MCF 10A (cell line): Measurements from ENCODE around the gene SMARCD1. TPM values are rescaled to one million over a fixed set of nuclear protein-coding genes. Genes with fewer than 3 reads are reported as not detected.

Source experiments
- BruUV-seq: library from RNA; stranded (reverse); fragments of 400-500 nt; replicated peaks from 2 replicates; lab custom pipeline; 2021; lab: Mats Ljungman, UMichigan
- CTCF ChIA-PET: fragments of 300-600 bp; sonication (Branson Sonifier 250); formaldehyde crosslinking; extraction: SDS; loops from one replicate; lab custom pipeline; 2021; ENCODE audit warnings: antibody characterized with exemption, inconsistent platforms; lab: Yijun Ruan, JAX
- POLR2A ChIA-PET: fragments of 300-600, 350-650 bp; sonication (Branson Sonifier 250); formaldehyde crosslinking; extraction: SDS; loops from one replicate; lab custom pipeline; 2020; ENCODE audit warnings: antibody characterized with exemption, inconsistent platforms; lab: Yijun Ruan, JAX
- DNase-seq: peaks from one replicate; pipeline ENCODE4 v3.0.0-alpha.2; 2018; ENCODE audit not compliant: unreplicated experiment
- H3K27ac Mint-ChIP-seq: one replicate; pipeline ENCODE4 v1.8.0; 2022; ENCODE audit warnings: mild to moderate bottlenecking, low read depth, mixed read lengths; ENCODE audit not compliant: unreplicated experiment
- H3K27me3 Mint-ChIP-seq: one replicate; pipeline ENCODE4 v1.8.0; 2022; ENCODE audit warnings: mixed read lengths; ENCODE audit not compliant: insufficient read depth, unreplicated experiment
- H3K36me3 Mint-ChIP-seq: one replicate; pipeline ENCODE4 v1.8.0; 2022; ENCODE audit warnings: mild to moderate bottlenecking, moderate library complexity, mixed read lengths; ENCODE audit not compliant: insufficient read depth, unreplicated experiment
- H3K4me1 Mint-ChIP-seq: one replicate; pipeline ENCODE4 v1.8.0; 2022; ENCODE audit warnings: mixed read lengths; ENCODE audit not compliant: insufficient read depth, unreplicated experiment
- H3K4me3 Mint-ChIP-seq: one replicate; pipeline ENCODE4 v1.8.0; 2022; ENCODE audit warnings: mild to moderate bottlenecking, moderate library complexity, mixed read lengths; ENCODE audit not compliant: unreplicated experiment
- H3K9me3 Mint-ChIP-seq: one replicate; pipeline ENCODE4 v1.8.0; 2022; ENCODE audit warnings: mixed read lengths; ENCODE audit not compliant: unreplicated experiment
- CTCF ChIP-seq: fragments of 200-600 bp; IDR thresholded peaks from one replicate; pipeline ENCODE4 v1.8.0; 2022; ENCODE audit warnings: antibody characterized with exemption, mild to moderate bottlenecking; ENCODE audit not compliant: unreplicated experiment
- intact Hi-C: fragments of 100-400 bp; cut with micrococcal nuclease; formaldehyde crosslinking; loops from 2 replicates; pipeline ENCODE4 v1.14.1; 2022
- total RNA-seq: library from RNA; stranded (reverse); gene quantifications from 2 replicates; pipeline ENCODE4 v1.2.3, GENCODE V29; 2022

The SMARCD1 gene
- total RNA-seq, 1 experiment from 2014 or later: 58.7 TPM

- H3K4me1 Mint-ChIP-seq: peaks cover 4% of the 10 kb centered on the region
- BruUV-seq: no TSS peak
- H3K27ac Mint-ChIP-seq: peak overlapping the region; percentile 46
- no peak for TF ChIP-seq CTCF
- POLR2A ChIA-PET: interaction anchor here (0.6 to 3.3 kb wide), 4 partner anchors 9 to 18 kb away, joined by 3 to 24 read pairs (median 5); partner anchors contain the start of gene COX14
- no peak for DNase-seq
- intact Hi-C loops: no loop called here
- CTCF ChIA-PET: interaction anchor here (0.6 to 4.4 kb wide), 5 partner anchors 17 to 296 kb away, joined by 3 to 48 read pairs (median 4); partner anchors contain the start of gene COX14
- no peaks in the 10 kb centered on the region for H3K27me3 Mint-ChIP-seq
- H3K4me3 Mint-ChIP-seq: no peak overlapping the region
- H3K9me3 Mint-ChIP-seq: no peaks in the 10 kb centered on the region
- peaks cover 84% of the 10 kb centered on the region for H3K36me3 Mint-ChIP-seq
Observed at GRCh38 chr12:50129290-50129689, 44.1 kb downstream of the SMARCD1 start.

- H3K4me1 Mint-ChIP-seq: peaks cover 4% of the 10 kb centered on the region
- H3K27ac Mint-ChIP-seq: no peak overlapping the region
- POLR2A ChIA-PET: interaction anchor here (0.6 to 2.5 kb wide), 10 partner anchors 20 to 190 kb away, joined by 3 to 8 read pairs (median 4); partner anchors contain the start of genes CERS5 and COX14
- H3K4me3 Mint-ChIP-seq: no peak overlapping the region
- no peaks in the 10 kb centered on the region for H3K9me3 Mint-ChIP-seq
- no peaks in the 10 kb centered on the region for H3K27me3 Mint-ChIP-seq
- BruUV-seq: no TSS peak
- peaks cover 76% of the 10 kb centered on the region for H3K36me3 Mint-ChIP-seq
- peak; percentile 62 for DNase-seq
- intact Hi-C loops: loop anchor here (1.0 kb wide), 2 partner anchors 43 to 182 kb away; no protein-coding TSS in a partner anchor
- TF ChIP-seq CTCF: peak; percentile 48
- CTCF ChIA-PET: interaction anchor here (0.5 to 4.4 kb wide), 46 partner anchors 9 to 645 kb away, joined by 3 to 48 read pairs (median 4); partner anchors contain the start of genes COX14, RACGAP1 and SMARCD1
Observed at GRCh38 chr12:50132505-50133135, 47.5 kb downstream of the SMARCD1 start.

GRCh38 chr12:50142993-50143392 lies 57.9 kb downstream of the SMARCD1 start:
- Mint-ChIP-seq H3K27me3 (no peaks in the 10 kb centered on the region), H3K4me3 (no peak overlapping the region), H3K4me1 (no peaks in the 10 kb centered on the region), H3K27ac (no peak overlapping the region), H3K36me3 (peaks cover 54% of the 10 kb centered on the region), H3K9me3 (no peaks in the 10 kb centered on the region)
- no peak for DNase-seq
- intact Hi-C loops: no loop called here
- CTCF ChIA-PET: interaction anchor here (0.8 to 1.9 kb wide), 5 partner anchors 9 to 97 kb away, joined by 3 to 15 read pairs (median 6); partner anchors contain the start of gene COX14
- POLR2A ChIA-PET: no interaction called here
- no peak for TF ChIP-seq CTCF
- BruUV-seq: no TSS peak

- H3K4me1 Mint-ChIP-seq: no peaks in the 10 kb centered on the region
- ChIA-PET POLR2A (interaction anchor here (1.1 to 2.4 kb wide), 3 partner anchors 11 to 60 kb away, joined by 3 to 12 read pairs (median 6); partner anchors contain the start of genes COX14 and SMARCD1), CTCF (interaction anchor here (1.5 kb wide), 1 partner anchor 13 kb away, joined by 7 read pairs; no protein-coding TSS in a partner anchor)
- no peak for DNase-seq
- no TSS peak for BruUV-seq
- intact Hi-C loops: no loop called here
- no peaks in the 10 kb centered on the region for H3K27me3 Mint-ChIP-seq
- TF ChIP-seq CTCF: no peak
- no peaks in the 10 kb centered on the region for H3K9me3 Mint-ChIP-seq
- H3K27ac Mint-ChIP-seq: no peak overlapping the region
- peaks cover 30% of the 10 kb centered on the region for H3K36me3 Mint-ChIP-seq
- no peak overlapping the region for H3K4me3 Mint-ChIP-seq
Observed at GRCh38 chr12:50145439-50145838, 60.3 kb downstream of the SMARCD1 start.
